ENCODE results near the gene ENTREP1.

The ENTREP1 gene

GRCh38 chr9:69323861-69324260 lies 1.2 kb upstream of the ENTREP1 start:
- DNase-seq (ENCODE audit: extremely low read depth, low read depth), result no peak
- TF ChIP-seq, protein P1, sequence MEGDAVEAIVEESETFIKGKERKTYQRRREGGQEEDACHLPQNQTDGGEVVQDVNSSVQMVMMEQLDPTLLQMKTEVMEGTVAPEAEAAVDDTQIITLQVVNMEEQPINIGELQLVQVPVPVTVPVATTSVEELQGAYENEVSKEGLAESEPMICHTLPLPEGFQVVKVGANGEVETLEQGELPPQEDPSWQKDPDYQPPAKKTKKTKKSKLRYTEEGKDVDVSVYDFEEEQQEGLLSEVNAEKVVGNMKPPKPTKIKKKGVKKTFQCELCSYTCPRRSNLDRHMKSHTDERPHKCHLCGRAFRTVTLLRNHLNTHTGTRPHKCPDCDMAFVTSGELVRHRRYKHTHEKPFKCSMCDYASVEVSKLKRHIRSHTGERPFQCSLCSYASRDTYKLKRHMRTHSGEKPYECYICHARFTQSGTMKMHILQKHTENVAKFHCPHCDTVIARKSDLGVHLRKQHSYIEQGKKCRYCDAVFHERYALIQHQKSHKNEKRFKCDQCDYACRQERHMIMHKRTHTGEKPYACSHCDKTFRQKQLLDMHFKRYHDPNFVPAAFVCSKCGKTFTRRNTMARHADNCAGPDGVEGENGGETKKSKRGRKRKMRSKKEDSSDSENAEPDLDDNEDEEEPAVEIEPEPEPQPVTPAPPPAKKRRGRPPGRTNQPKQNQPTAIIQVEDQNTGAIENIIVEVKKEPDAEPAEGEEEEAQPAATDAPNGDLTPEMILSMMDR (IDR thresholded peaks at IDR 0.05; ENCODE audit: low read depth, low read length), result no peak

- TF ChIP-seq, protein P1 (IDR thresholded peaks at IDR 0.05; ENCODE audit: low read depth, low read length), result no peak
- DNase-seq (ENCODE audit: extremely low read depth, low read depth), result no peak
These were observed 596 bp downstream of the ENTREP1 start for GRCh38 chr9:69325409-69326212.

GRCh38 chr9:69326261-69326660 lies 1.2 kb downstream of the ENTREP1 start:
- TF ChIP-seq, protein P1 (IDR thresholded peaks at IDR 0.05; ENCODE audit: low read depth, low read length), result no peak
- no peak for DNase-seq (ENCODE audit: extremely low read depth, low read depth)

DNA sequence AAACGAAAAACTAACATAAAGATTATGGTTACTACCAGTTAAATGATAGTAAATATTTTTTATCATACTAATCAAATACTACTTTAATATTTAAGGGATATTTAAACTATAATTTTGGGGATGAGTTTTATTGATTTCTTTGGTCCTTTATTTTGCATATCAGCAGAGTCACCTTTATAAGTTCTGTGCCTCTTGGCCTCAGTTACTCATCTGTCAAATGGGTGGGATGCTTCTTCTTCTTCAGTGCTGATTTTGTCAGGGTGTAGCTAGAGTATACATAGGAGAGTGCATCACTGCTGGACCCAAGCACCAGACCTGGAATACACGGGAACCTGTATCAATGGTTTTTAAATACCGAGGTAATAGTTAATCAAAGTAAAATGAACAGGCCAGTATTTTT lies 5.6 kb downstream of the ENTREP1 start:
- DNase-seq (ENCODE audit: extremely low read depth, low read depth), result no peak
- TF ChIP-seq, protein P1 (IDR thresholded peaks at IDR 0.05; ENCODE audit: low read depth, low read length), result no peak

- TF ChIP-seq, protein P1 (IDR thresholded peaks at IDR 0.05; ENCODE audit: low read depth, low read length), result no peak
- no peak for DNase-seq (ENCODE audit: extremely low read depth, low read depth)
These were observed 6.4 kb downstream of the ENTREP1 start for GRCh38 chr9:69331444-69331843.

DNA sequence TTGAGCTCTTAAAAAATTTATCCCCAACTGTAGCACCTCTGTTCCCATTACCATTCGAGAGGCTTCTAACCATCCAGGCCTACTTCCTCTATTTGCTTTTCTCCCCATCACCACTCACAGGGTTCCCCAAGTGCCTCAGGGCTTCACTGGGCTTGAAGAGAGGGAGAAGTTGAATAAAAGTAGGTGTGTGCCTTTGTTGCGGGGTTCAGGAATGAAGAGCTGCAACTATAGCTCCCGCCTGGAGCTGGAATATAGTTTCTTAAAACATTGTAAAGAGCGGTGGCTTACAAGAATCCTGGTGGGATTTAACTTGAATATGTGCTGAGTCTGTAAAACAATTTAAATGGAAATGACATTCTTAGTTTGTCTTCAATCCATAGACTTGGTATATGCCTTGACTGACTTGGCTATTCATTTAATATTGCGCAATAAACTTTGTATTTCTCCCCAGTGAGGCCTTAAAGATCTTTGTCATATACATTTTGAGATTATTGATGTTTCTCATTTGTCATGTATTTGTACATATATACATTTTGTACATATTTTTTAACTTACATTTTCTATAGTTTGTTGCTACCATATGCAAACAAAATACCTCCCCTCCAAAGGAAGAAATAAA lies 7.2 kb downstream of the ENTREP1 start:
- TF ChIP-seq, protein P1 (IDR thresholded peaks at IDR 0.05; ENCODE audit: low read depth, low read length), result no peak
- no peak for DNase-seq (ENCODE audit: extremely low read depth, low read depth)

GRCh38 chr9:69333716-69334115 lies 8.7 kb downstream of the ENTREP1 start:
- no peak for DNase-seq (ENCODE audit: extremely low read depth, low read depth)
- TF ChIP-seq, protein P1 (IDR thresholded peaks at IDR 0.05; ENCODE audit: low read depth, low read length), result no peak

Measured in AG09319 (cell line).